ENCODE data around the gene DDA1.
"Not testable (repeated sequence)": the region's sequence is repeated elsewhere in the genome, so short reads cannot be mapped to it uniquely, and the experiment has no call there.

Gene DDA1

DNA sequence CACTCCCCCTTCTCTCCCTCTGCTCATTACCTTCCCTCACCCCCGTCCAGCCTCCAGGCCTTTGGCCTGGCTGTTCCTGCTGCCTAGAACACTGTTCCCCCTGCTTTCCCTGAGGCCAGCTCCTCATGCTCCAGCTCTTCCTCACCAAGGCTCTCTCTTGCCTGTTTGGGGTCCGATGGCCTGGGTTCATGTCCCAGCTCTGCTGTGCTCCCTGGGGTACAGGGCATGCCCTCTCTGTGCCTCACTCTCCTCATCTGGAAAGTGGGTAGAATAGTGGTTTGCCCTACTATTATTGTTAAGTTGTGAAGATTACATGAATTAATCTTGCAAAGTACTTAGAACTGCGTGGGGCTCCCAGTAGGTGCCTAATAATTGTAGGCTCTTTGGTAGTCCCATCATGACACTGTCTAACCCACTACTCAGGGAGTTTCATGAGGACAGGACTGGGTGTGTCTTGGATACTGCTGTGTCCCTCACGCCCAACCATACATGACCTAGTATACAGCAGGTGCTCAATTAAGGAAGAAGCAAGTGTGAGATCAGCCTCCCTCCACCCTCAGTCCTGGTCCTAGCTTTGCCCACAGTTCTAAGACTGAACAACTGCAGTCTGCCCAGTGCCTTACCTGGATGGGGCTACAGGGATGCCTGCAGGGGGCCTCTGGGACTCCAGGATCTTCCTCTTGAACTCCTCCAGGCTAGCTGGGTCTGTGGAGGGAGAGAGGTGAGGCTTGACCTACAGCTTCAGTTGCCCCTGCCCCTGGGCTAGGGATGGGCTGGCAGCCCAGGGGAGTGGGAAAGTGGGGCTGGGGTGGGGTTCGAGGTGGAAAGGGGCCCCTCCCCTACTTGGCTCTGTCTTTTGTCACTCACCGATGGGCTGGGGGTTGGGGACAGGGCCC is 50.8 kb downstream of the DDA1 start:
- Histone ChIP-seq H3K4me2 (ENCODE audit: low read length) (no peak overlapping the region), H3K27me3 (ENCODE audit: insufficient read depth, low read length, poor library complexity) (no peaks in the 10 kb centered on the region), H4K5ac (ENCODE audit: low read length) (no peak overlapping the region), H2BK15ac (replicated peaks; ENCODE audit: low read depth) (no peak overlapping the region), H4K8ac (ENCODE audit: low read depth, low read length) (no peak overlapping the region), H3K23ac (ENCODE audit: low read length) (no peak overlapping the region), H3K9ac (ENCODE audit: low read length) (no peak overlapping the region), H3K4ac (ENCODE audit: low read depth, low read length) (no peak overlapping the region), H3K4me1 (ENCODE audit: control insufficient read depth, low read depth, low read length) (no peaks in the 10 kb centered on the region), H3K79me1 (ENCODE audit: low read length) (no peaks in the 10 kb centered on the region), H3K4me3 (ENCODE audit: low read length) (no peak overlapping the region), H3K27ac (ENCODE audit: low read depth, low read length) (no peak overlapping the region), H3K56ac (ENCODE audit: low read length) (no peak overlapping the region), H2BK120ac (ENCODE audit: low read depth, low read length) (no peak overlapping the region), H3K79me2 (ENCODE audit: control insufficient read depth, insufficient read depth, low read length) (no peaks in the 10 kb centered on the region), H3K18ac (ENCODE audit: low read length) (no peak overlapping the region), H2BK5ac (ENCODE audit: low read length) (no peak overlapping the region), H2AK5ac (ENCODE audit: low read length) (no peak overlapping the region), H3K36me3 (ENCODE audit: control insufficient read depth, insufficient read depth, low read length) (no peaks in the 10 kb centered on the region)
- DNase-seq = no peak
- WGBS (ENCODE audit: extremely low coverage, insufficient coverage, low lambda C conversion rate) = no CpG with 5 or more reads among the region's 6 CpGs

- H3K79me2 ChIP-seq (ENCODE audit: control insufficient read depth, insufficient read depth, low read length); H3K79me1 ChIP-seq (ENCODE audit: low read length); H2BK15ac ChIP-seq (replicated peaks; ENCODE audit: low read depth); H2BK120ac ChIP-seq (ENCODE audit: low read depth, low read length); DNase-seq; H3K18ac ChIP-seq (ENCODE audit: low read length); H3K4me2 ChIP-seq (ENCODE audit: low read length); H4K8ac ChIP-seq (ENCODE audit: low read depth, low read length); H4K5ac ChIP-seq (ENCODE audit: low read length); H3K27me3 ChIP-seq (ENCODE audit: insufficient read depth, low read length, poor library complexity); H3K4me3 ChIP-seq (ENCODE audit: low read length); H3K9ac ChIP-seq (ENCODE audit: low read length); H3K4ac ChIP-seq (ENCODE audit: low read depth, low read length); H3K27ac ChIP-seq (ENCODE audit: low read depth, low read length); H3K23ac ChIP-seq (ENCODE audit: low read length); H3K36me3 ChIP-seq (ENCODE audit: control insufficient read depth, insufficient read depth, low read length); H3K56ac ChIP-seq (ENCODE audit: low read length); H2BK5ac ChIP-seq (ENCODE audit: low read length); H3K4me1 ChIP-seq (ENCODE audit: control insufficient read depth, low read depth, low read length); H2AK5ac ChIP-seq (ENCODE audit: low read length): not testable (repeated sequence)
- no CpG with 5 or more reads among the region's 20 CpGs for WGBS (ENCODE audit: extremely low coverage, insufficient coverage, low lambda C conversion rate)
Measured at GRCh38 chr19:17363852-17364605, 54.7 kb downstream of the DDA1 start.

DNA sequence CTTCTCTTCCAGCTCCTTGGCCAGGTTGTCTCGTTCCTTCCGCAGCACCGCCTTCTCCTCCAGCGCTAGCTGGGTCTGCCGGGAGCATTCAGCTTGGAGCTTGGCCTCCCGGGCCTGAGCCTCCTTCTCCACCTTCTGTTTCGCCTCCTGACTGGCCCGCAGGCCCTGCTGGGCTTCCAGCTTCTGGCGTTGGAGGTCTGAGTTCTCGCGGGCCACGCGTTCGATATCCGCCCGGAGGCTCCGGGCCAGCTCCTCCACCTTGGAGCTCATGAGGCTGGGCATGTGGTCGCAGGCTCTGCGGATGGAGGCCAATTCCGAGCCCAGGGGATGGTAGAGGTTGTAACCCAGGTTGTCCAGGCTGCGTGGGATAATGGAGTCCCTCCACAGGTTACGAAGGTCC is 56.0 kb downstream of the DDA1 start:
- Histone ChIP-seq H3K36me3 (ENCODE audit: control insufficient read depth, insufficient read depth, low read length) (no peaks in the 10 kb centered on the region), H3K56ac (ENCODE audit: low read length) (no peak overlapping the region), H3K4me1 (ENCODE audit: control insufficient read depth, low read depth, low read length) (no peaks in the 10 kb centered on the region), H3K4me2 (ENCODE audit: low read length) (no peak overlapping the region), H3K27ac (ENCODE audit: low read depth, low read length) (no peak overlapping the region), H3K23ac (ENCODE audit: low read length) (no peak overlapping the region), H2BK120ac (ENCODE audit: low read depth, low read length) (no peak overlapping the region), H3K4me3 (ENCODE audit: low read length) (no peak overlapping the region), H3K79me2 (ENCODE audit: control insufficient read depth, insufficient read depth, low read length) (no peaks in the 10 kb centered on the region), H3K9ac (ENCODE audit: low read length) (no peak overlapping the region), H2BK5ac (ENCODE audit: low read length) (no peak overlapping the region), H2BK15ac (replicated peaks; ENCODE audit: low read depth) (no peak overlapping the region), H3K4ac (ENCODE audit: low read depth, low read length) (no peak overlapping the region), H4K5ac (ENCODE audit: low read length) (no peak overlapping the region), H2AK5ac (ENCODE audit: low read length) (no peak overlapping the region), H3K79me1 (ENCODE audit: low read length) (no peaks in the 10 kb centered on the region), H4K8ac (ENCODE audit: low read depth, low read length) (no peak overlapping the region), H3K27me3 (ENCODE audit: insufficient read depth, low read length, poor library complexity) (no peaks in the 10 kb centered on the region), H3K18ac (ENCODE audit: low read length) (no peak overlapping the region)
- DNase-seq = no peak
- whole genome bisulfite sequencing (ENCODE audit: extremely low coverage, insufficient coverage, low lambda C conversion rate) = no CpG with 5 or more reads among the region's 22 CpGs

GRCh38 chr19:17370026-17370587 is 60.7 kb downstream of the DDA1 start:
- Histone ChIP-seq H4K8ac (ENCODE audit: low read depth, low read length) (no peak overlapping the region), H3K4me2 (ENCODE audit: low read length) (no peak overlapping the region), H4K5ac (ENCODE audit: low read length) (no peak overlapping the region), H3K36me3 (ENCODE audit: control insufficient read depth, insufficient read depth, low read length) (no peaks in the 10 kb centered on the region), H2BK120ac (ENCODE audit: low read depth, low read length) (no peak overlapping the region), H3K9ac (ENCODE audit: low read length) (no peak overlapping the region), H3K18ac (ENCODE audit: low read length) (no peak overlapping the region), H3K4me3 (ENCODE audit: low read length) (no peak overlapping the region), H3K4me1 (ENCODE audit: control insufficient read depth, low read depth, low read length) (no peaks in the 10 kb centered on the region), H3K23ac (ENCODE audit: low read length) (no peak overlapping the region), H3K79me2 (ENCODE audit: control insufficient read depth, insufficient read depth, low read length) (no peaks in the 10 kb centered on the region), H3K27me3 (ENCODE audit: insufficient read depth, low read length, poor library complexity) (no peaks in the 10 kb centered on the region), H3K4ac (ENCODE audit: low read depth, low read length) (no peak overlapping the region), H2BK15ac (replicated peaks; ENCODE audit: low read depth) (no peak overlapping the region), H3K56ac (ENCODE audit: low read length) (no peak overlapping the region), H2BK5ac (ENCODE audit: low read length) (no peak overlapping the region), H3K27ac (ENCODE audit: low read depth, low read length) (no peak overlapping the region), H3K79me1 (ENCODE audit: low read length) (no peaks in the 10 kb centered on the region), H2AK5ac (ENCODE audit: low read length) (no peak overlapping the region)
- no CpG with 5 or more reads among the region's 8 CpGs for WGBS (ENCODE audit: extremely low coverage, insufficient coverage, low lambda C conversion rate)
- DNase-seq = no peak
